BJ (cell line): ENCODE measurements around the gene RGS6. TPM values are rescaled to one million over a fixed set of nuclear protein-coding genes. Genes with fewer than 3 reads are reported as not detected.

Source experiments
- CTCF ChIA-PET: fragments of 350-600 bp; formaldehyde crosslinking; extraction: SDS; loops from one replicate; lab custom pipeline; 2021; ENCODE audit warnings: antibody characterized with exemption, inconsistent platforms; lab: Yijun Ruan, JAX
- POLR2A ChIA-PET: fragments of 300-600 bp; sonication (Branson Sonifier 250); formaldehyde crosslinking; extraction: SDS; loops from one replicate; lab custom pipeline; 2021; ENCODE audit warnings: antibody characterized with exemption; lab: Charles Lee
- DNase-seq: peaks from one replicate; pipeline ENCODE4 v3.0.0-alpha.2; 2011; ENCODE audit warnings: low read depth
- H3K27me3 ChIP-seq: 2 replicates; pipeline ENCODE4 v1.6.0; 2011; ENCODE audit warnings: low read length; ENCODE audit not compliant: control insufficient read depth, insufficient read depth
- H3K36me3 ChIP-seq: 2 replicates; pipeline ENCODE4 v1.5.1; 2011; ENCODE audit warnings: low read length; ENCODE audit not compliant: control insufficient read depth, insufficient read depth
- H3K4me3 ChIP-seq: 2 replicates; pipeline ENCODE4 v1.5.1; 2011; ENCODE audit warnings: low read depth, mild to moderate bottlenecking, control low read depth, low read length
- polyA plus RNA-seq: library from polyadenylated mRNA; depleted of rRNA; stranded (reverse); fragments of >200 nt; gene quantifications from 2 replicates; pipeline ENCODE4 v1.2.3, GENCODE V29; 2011
- TF ChIP-seq, protein P1 (sequence below): IDR thresholded peaks from 2 replicates; pipeline ENCODE4 v1.5.1; 2011; ENCODE audit warnings: low read depth, mild to moderate bottlenecking, control low read depth, inconsistent platforms, low read length, moderate library complexity; ENCODE audit not compliant: insufficient read depth

RGS6 gene
- polyA plus RNA-seq, 1 experiment: not detected

DNA sequence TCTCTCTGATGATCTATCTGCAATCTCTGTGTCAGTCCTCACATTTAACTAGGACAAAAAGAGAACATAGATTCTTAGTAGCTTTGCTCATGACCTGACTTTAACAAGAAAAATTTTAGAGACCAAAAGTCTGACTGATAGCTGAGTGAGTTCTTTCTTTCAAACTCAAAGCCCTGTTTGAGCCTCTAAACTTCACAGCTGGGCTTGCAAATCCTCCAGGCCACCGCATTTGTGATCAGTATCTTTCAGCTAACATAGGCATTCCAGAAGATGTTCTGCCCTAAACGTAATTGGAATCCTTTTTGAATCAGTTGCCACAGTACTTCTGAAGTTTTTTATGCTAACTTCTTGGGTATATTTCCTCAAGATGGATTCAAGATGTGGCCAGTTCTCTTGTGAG, 502.6 kb downstream of the RGS6 start:
- no peak for DNase-seq
- Histone ChIP-seq H3K27me3 (peaks cover 7% of the 10 kb centered on the region), H3K4me3 (no peak overlapping the region), H3K36me3 (no peaks in the 10 kb centered on the region)
- CTCF ChIA-PET: no interaction called here
- POLR2A ChIA-PET: no interaction called here
- TF ChIP-seq, protein P1, sequence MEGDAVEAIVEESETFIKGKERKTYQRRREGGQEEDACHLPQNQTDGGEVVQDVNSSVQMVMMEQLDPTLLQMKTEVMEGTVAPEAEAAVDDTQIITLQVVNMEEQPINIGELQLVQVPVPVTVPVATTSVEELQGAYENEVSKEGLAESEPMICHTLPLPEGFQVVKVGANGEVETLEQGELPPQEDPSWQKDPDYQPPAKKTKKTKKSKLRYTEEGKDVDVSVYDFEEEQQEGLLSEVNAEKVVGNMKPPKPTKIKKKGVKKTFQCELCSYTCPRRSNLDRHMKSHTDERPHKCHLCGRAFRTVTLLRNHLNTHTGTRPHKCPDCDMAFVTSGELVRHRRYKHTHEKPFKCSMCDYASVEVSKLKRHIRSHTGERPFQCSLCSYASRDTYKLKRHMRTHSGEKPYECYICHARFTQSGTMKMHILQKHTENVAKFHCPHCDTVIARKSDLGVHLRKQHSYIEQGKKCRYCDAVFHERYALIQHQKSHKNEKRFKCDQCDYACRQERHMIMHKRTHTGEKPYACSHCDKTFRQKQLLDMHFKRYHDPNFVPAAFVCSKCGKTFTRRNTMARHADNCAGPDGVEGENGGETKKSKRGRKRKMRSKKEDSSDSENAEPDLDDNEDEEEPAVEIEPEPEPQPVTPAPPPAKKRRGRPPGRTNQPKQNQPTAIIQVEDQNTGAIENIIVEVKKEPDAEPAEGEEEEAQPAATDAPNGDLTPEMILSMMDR: no peak

DNA sequence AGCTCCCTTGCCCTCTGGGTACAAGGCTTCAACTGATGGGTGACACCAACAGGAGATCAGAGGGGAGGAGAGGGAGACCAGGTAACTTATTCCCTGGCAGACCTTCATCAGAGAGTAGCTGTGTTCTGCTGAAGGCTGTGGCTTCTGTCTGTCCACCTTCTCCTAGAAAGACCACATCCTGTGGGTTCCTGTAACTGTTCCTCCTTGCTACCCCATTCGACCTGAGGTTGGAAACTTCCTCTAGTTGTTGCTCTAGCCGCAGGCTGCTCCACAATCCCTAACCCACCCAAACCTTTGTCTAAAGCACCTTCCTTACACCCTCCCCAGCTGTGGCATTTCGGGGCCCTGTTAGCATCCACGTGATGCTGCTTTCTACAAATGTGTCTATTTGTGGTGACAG, 507.5 kb downstream of the RGS6 start:
- H3K4me3 ChIP-seq: no peak overlapping the region
- ChIA-PET CTCF (no interaction called here), POLR2A (no interaction called here)
- H3K36me3 ChIP-seq: no peaks in the 10 kb centered on the region
- TF ChIP-seq, protein P1: no peak
- H3K27me3 ChIP-seq: peaks cover 7% of the 10 kb centered on the region
- DNase-seq: no peak

DNA sequence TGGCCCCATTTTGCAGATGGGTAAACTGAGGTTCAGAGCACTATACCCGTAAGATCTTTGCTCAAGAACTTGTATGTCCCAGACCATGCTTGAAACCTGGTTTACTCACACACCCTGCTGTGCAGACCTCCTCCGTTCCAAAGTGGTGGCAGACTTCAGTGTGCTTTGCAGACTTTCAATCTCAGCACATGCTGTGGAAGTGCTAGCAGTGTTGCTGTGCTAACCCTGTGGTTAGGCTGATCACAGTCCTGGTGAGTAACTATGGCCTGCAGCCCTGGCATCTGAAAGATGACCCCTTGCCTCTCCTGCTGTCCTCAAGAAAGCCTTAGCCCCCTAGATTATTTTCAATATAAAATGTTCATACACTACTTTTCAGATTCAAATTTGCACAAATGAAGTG, 511.0 kb downstream of the RGS6 start:
- no peak for DNase-seq
- Histone ChIP-seq H3K36me3 (no peaks in the 10 kb centered on the region), H3K27me3 (peaks cover 7% of the 10 kb centered on the region), H3K4me3 (no peak overlapping the region)
- TF ChIP-seq, protein P1: no peak
- ChIA-PET POLR2A (no interaction called here), CTCF (no interaction called here)

DNA sequence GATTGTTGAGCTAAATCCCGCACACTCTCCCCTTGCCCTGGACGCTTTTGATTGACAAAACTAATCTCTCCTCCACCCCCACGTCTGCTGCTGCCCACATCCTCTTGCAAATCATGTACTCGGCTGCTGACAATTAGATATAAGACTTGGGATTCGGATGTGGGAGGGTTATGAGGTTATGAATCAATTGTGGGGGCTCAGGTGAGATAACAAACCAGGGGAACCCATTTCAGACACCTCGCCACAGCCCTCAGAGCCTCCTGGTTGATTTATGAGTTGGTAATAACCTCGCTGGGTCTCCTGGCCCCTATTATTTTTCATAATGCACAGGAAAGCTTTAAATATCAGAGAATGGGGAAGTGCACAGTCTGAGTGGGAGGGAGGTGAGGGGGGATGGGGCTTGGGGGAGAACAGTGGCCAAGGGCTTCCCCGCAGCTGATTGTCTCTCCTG, 511.8 kb downstream of the RGS6 start:
- POLR2A ChIA-PET: no interaction called here
- H3K27me3 ChIP-seq: peaks cover 7% of the 10 kb centered on the region
- H3K4me3 ChIP-seq: no peak overlapping the region
- TF ChIP-seq, protein P1: no peak
- no peaks in the 10 kb centered on the region for H3K36me3 ChIP-seq
- CTCF ChIA-PET: no interaction called here
- DNase-seq: no peak

DNA sequence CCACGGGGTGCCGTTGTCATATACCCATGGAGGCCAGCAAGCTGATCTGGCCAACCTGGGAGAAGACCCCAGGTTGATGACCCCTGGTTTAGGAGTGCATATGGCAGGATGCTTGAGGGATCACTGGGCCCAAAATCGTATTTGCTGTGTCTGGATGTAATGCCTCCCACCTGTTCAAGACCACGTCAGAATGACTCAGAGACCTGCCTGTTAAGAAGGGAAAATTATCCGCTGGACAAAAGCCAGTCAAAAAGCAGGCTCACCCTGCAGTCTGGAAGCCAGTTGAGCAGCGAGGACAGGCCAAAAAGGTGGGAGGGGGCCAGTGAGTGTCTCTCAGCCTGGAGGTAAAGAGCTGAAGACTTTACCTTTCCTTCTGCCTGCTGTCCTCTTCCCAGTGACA, 512.5 kb downstream of the RGS6 start:
- Histone ChIP-seq H3K27me3 (peaks cover 3% of the 10 kb centered on the region), H3K4me3 (no peak overlapping the region), H3K36me3 (no peaks in the 10 kb centered on the region)
- ChIA-PET CTCF (interaction anchor here (0.6 kb wide), 1 partner anchor 1289 kb away, joined by 3 read pairs; no protein-coding TSS in a partner anchor), POLR2A (no interaction called here)
- no peak for DNase-seq
- TF ChIP-seq, protein P1: no peak
